Upper lobe of left lung (tissue), 6 donors: Measurements from ENCODE around the gene COL6A2. TPM values are rescaled to one million over a fixed set of nuclear protein-coding genes. Genes with fewer than 3 reads are reported as not detected.
A peak's percentile ranks its signal among the peaks of the same experiment; 100 is the strongest.
"Not testable (repeated sequence)": the region's sequence is repeated elsewhere in the genome, so short reads cannot be mapped to it uniquely, and the experiment has no call there.

Experiments used
- ATAC-seq, 2 donors: fragments of 200-7000 bp; cut with Tn5 transposase; one replicate each; pipeline ENCODE4 v1.9.1; 2022; ENCODE audit warnings: mild to moderate bottlenecking in 2 of 2, moderate library complexity in 2 of 2; ENCODE audit not compliant: low FRiP score in 2 of 2
- DNase-seq, 2 donors: peaks; one replicate each; pipeline ENCODE4 v3.0.0-alpha.2; 2019 to 2020
- H3K27ac ChIP-seq, 4 donors: fragments of 200-600 bp; sonication (generic); one replicate each; pipeline ENCODE4 v1.5.1; 2016 to 2019
- H3K27me3 ChIP-seq, 4 donors: fragments of 200-600 bp; sonication (generic); one replicate each; pipeline ENCODE4 v1.5.1; 2017 to 2019
- H3K36me3 ChIP-seq, 4 donors: fragments of 200-600 bp; sonication (generic); one replicate each; pipeline ENCODE4 v1.5.1; 2016 to 2019
- H3K4me1 ChIP-seq, 4 donors: fragments of 200-600 bp; sonication (generic); one replicate each; pipeline ENCODE4 v1.5.1; 2018 to 2019
- H3K4me3 ChIP-seq, 4 donors: fragments of 200-600 bp; sonication (generic); one replicate each; pipeline ENCODE4 v1.5.1; 2017 to 2019; ENCODE audit warnings: mild to moderate bottlenecking in 2 of 4, moderate library complexity in 1 of 4
- H3K9me3 ChIP-seq, 4 donors: fragments of 200-600 bp; sonication (generic); one replicate each; pipeline ENCODE4 v1.5.1; 2018 to 2019
- EP300 ChIP-seq, 4 donors: sonication (generic); formaldehyde crosslinking; IDR thresholded peaks; one replicate each; pipeline ENCODE4 v1.5.1; 2017; ENCODE audit warnings: antibody characterized with exemption in 4 of 4, control low read depth in 2 of 4
- POLR2A ChIP-seq, 4 donors: fragments of 450-650 bp; IDR thresholded peaks; one replicate each; pipeline ENCODE4 v1.5.1; 2016 to 2017; ENCODE audit warnings: antibody characterized with exemption in 4 of 4, mild to moderate bottlenecking in 2 of 4
- POLR2AphosphoS5 ChIP-seq, 2 donors: sonication (generic); formaldehyde crosslinking; IDR thresholded peaks; one replicate each; pipeline ENCODE4 v1.5.1; 2017; ENCODE audit warnings: antibody characterized with exemption in 2 of 2
- WGBS, 2 donors: methylation state at CpG; one replicate each; pipeline ENCODE4 v1.1.5; 2017 to 2018; 5-methylcytosine and 5-hydroxymethylcytosine counted together
- total RNA-seq, 6 donors: library from RNA; depleted of rRNA in 4 of 6; stranded (reverse); fragments of >200 nt in 4 of 6; gene quantifications; one replicate each; pipeline versions ENCODE4 v1.1.0 to v1.2.1, GENCODE V29; 2016 to 2021
- TF ChIP-seq, protein P1 (sequence below), 6 experiments: fragments of 450-650 bp in 4 of 6; fragments of 200-600 bp in 2 of 6; sonication (generic) in 2 of 6; IDR thresholded peaks; one replicate each; pipeline ENCODE4 v1.5.1; 2016 to 2019; ENCODE audit warnings: antibody characterized with exemption in 6 of 6
- donor health status: DM: no; HTN: no; CAD: no; lungs with moderate emphysema.
- donor health status: DM: no; HTN: yes; CAD: no; lungs with severe emphysema.

Gene COL6A2
- total RNA-seq, 6 donors from 2014 or later = 105 to 522 (median 304) TPM

DNA sequence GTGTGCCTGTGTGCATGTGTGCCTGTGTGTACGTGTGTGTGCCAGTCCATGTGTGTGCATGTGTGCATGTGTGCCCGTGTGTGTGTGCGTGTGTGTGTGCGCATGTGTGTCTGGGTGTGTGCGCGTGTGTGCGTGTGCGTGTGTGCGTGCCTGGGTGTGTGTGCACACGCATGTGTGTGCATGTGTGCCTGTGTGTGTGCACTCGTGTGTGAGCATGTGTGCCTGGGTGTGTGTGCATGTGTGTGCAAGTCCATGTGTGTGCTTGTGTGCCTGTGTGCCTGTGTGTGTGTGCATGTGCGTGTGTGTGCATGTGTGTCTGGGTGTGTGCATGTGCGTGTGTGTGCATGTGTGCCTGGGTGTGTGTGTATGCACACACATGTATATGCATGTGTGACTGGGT lies 28.7 kb upstream of the COL6A2 start:
- ATAC-seq (no peak), DNase-seq (no peak)
- TF ChIP-seq POLR2AphosphoS5 (IDR thresholded peaks at IDR 0.05) = no peak
- TF ChIP-seq, protein P1, sequence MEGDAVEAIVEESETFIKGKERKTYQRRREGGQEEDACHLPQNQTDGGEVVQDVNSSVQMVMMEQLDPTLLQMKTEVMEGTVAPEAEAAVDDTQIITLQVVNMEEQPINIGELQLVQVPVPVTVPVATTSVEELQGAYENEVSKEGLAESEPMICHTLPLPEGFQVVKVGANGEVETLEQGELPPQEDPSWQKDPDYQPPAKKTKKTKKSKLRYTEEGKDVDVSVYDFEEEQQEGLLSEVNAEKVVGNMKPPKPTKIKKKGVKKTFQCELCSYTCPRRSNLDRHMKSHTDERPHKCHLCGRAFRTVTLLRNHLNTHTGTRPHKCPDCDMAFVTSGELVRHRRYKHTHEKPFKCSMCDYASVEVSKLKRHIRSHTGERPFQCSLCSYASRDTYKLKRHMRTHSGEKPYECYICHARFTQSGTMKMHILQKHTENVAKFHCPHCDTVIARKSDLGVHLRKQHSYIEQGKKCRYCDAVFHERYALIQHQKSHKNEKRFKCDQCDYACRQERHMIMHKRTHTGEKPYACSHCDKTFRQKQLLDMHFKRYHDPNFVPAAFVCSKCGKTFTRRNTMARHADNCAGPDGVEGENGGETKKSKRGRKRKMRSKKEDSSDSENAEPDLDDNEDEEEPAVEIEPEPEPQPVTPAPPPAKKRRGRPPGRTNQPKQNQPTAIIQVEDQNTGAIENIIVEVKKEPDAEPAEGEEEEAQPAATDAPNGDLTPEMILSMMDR (IDR thresholded peaks at IDR 0.05) = no peak
- no peaks in the 10 kb centered on the region for H3K36me3 ChIP-seq
- H3K4me1 ChIP-seq = peaks cover 0 to 18% (median 12%) of the 10 kb centered on the region in 4 donors
- no peak overlapping the region for H3K4me3 ChIP-seq
- no peak overlapping the region for H3K27ac ChIP-seq
- no peaks in the 10 kb centered on the region for H3K9me3 ChIP-seq
- WGBS, 2 donors = 77 to 82% methylated on average over 5 to 12 of the region's 13 CpGs
- H3K27me3 ChIP-seq = no peaks in the 10 kb centered on the region

DNA sequence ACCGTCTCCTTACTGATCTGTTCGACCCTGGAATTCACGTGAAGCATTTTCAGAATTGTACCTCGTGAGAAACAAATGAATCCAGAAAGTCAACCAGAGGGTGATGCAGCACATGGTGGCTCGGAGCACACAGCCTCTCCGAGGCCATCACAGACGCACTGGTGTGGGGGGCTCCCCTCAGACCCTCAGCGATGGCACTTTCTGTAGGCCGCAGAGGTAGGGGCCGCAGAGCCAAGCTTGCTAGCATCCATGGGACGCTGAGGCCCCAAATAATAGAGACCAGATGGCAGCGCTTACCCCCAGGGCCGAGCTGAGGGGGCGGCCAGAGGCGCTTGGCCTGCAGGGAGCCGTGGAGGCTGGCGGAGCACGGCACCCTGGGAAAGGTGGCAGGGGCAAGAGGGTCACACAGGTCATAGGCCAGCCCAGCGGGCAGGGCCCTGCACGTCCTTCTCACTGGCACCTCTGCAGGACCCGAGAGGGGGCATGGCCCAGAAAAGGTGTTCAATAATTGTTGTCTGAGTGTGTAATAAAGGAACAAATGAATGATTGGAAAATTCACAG lies 28.1 kb upstream of the COL6A2 start:
- DNase-seq = peak in 1 of 2 donors; percentile 70
- no peaks in the 10 kb centered on the region for H3K36me3 ChIP-seq
- TF ChIP-seq, protein P1 (IDR thresholded peaks at IDR 0.05) = no peak
- no peak for TF ChIP-seq POLR2A (IDR thresholded peaks at IDR 0.05)
- TF ChIP-seq EP300 (IDR thresholded peaks at IDR 0.05) = no peak
- no peak for TF ChIP-seq POLR2AphosphoS5 (IDR thresholded peaks at IDR 0.05)

DNA sequence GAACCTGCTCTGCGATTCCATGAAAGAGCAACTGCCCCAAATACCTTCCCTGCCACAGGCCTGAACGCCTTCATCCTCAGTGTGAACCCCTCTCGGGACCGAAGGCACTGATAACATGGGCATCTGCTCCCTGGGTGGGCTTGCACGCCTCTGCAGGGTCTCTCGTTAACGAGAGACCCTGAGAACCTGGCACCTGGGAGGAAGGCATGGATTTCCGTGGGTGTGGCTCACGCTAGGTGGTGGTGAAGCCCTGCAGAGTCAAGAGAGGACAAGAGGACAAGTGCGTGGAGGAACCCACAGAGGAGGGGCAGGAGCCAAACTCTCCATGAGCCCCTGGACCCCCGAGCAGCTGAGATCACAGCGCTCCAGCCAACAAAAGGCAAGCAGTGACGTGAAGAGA lies 26.8 kb upstream of the COL6A2 start:
- Histone ChIP-seq H3K27me3 (no peaks in the 10 kb centered on the region), H3K4me1 (peaks cover 0 to 12% (median 7%) of the 10 kb centered on the region in 4 donors), H3K36me3 (no peaks in the 10 kb centered on the region), H3K27ac (no peak overlapping the region), H3K4me3 (no peak overlapping the region), H3K9me3 (no peaks in the 10 kb centered on the region)
- DNase-seq = no peak
- TF ChIP-seq POLR2AphosphoS5 (IDR thresholded peaks at IDR 0.05) (no peak), POLR2A (IDR thresholded peaks at IDR 0.05) (no peak), EP300 (IDR thresholded peaks at IDR 0.05) (no peak)
- TF ChIP-seq, protein P1 (IDR thresholded peaks at IDR 0.05) = no peak
- ATAC-seq = no peak
- WGBS, 2 donors = 73 to 76% methylated on average over 13 of the region's 13 CpGs

More for the DNA sequence above, 28.1 kb upstream of the COL6A2 start:
- H3K27me3 ChIP-seq = no peaks in the 10 kb centered on the region
- H3K9me3 ChIP-seq = no peaks in the 10 kb centered on the region
- peaks cover 0 to 18% (median 12%) of the 10 kb centered on the region in 4 donors for H3K4me1 ChIP-seq
- no peak for ATAC-seq
- H3K4me3 ChIP-seq = no peak overlapping the region
- WGBS, 2 donors = 86 to 95% methylated on average over 17 to 19 of the region's 21 CpGs
- H3K27ac ChIP-seq = no peak overlapping the region

DNA sequence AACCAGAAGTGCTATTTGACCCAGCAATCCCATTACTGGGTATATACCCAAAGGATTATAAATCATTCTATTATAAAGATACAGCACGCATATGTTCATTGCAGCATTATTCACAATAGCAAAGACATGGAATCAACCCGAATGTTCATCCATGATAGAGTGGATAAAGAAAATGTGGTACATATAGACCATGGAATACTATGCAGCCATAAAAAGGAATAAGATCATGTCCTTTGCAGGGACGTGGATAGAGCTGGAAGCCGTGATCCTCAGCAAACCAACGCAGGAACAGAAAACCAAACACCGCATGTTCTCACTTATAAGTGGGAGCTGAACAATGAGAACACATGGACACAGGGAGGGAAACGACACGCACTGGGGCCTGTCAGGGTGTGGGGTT lies 21.2 kb upstream of the COL6A2 start:
- H3K27me3 ChIP-seq, H3K9me3 ChIP-seq, H3K4me3 ChIP-seq, ATAC-seq, H3K4me1 ChIP-seq, H3K36me3 ChIP-seq, DNase-seq, H3K27ac ChIP-seq: not testable (repeated sequence)
- WGBS, 2 donors = 94 to 97% methylated on average over 8 of the region's 8 CpGs

DNA sequence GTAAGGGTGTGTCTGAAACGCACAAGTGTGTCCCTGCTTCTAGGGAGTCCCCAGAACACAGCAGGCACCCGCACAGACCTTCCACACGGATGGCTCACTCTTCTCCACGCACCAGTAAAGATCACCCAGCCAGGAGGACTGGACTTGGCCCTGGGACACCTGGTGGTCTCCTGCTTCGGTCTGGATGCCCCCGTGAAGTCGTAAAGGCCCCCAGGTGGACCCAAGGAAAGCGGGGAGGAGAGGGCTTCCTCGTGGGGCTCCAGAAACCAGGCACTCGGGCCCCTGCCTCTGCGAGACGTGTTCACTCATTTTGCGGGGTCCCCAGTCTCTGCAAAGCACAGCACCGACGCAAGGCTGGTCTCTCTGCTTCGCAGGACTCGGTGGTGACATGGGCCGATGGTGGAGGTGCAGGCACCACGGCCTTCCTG lies 20.2 kb upstream of the COL6A2 start:
- peaks cover 0 to 3% (median 0%) of the 10 kb centered on the region in 4 donors for H3K4me1 ChIP-seq
- TF ChIP-seq POLR2AphosphoS5 (IDR thresholded peaks at IDR 0.05) (no peak), EP300 (IDR thresholded peaks at IDR 0.05) (no peak), POLR2A (IDR thresholded peaks at IDR 0.05) (no peak)
- TF ChIP-seq, protein P1 (IDR thresholded peaks at IDR 0.05) = no peak
- ATAC-seq = no peak
- WGBS, 2 donors = 85 to 90% methylated on average over 7 to 19 of the region's 19 CpGs
- H3K27ac ChIP-seq = no peak overlapping the region
- no peak overlapping the region for H3K4me3 ChIP-seq
- peak in 1 of 2 donors; percentile 17 for DNase-seq
- no peaks in the 10 kb centered on the region for H3K36me3 ChIP-seq
- no peaks in the 10 kb centered on the region for H3K9me3 ChIP-seq
- H3K27me3 ChIP-seq = no peaks in the 10 kb centered on the region
